ENCODE measurements around the gene MYL6B.

MYL6B gene

DNA sequence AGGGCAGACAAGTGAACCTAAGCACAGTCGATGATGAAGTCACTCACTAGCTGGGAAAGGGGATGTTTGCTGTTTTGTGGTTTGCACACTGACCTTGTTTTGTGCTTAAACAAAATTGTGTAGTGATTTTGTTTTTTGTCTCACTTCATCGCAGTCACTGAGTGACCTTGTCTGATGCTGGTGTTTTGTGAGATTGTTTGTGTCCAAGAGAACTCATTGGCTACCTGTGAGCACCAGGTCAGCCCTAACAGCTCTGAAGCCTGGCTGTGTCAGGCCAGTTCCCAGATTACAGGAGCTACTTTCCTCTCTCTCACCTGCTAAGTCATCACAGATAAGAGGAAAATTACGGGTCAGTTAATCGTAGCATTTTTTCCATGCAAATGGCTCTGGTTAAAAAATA, 28.3 kb upstream of the MYL6B start:
- no peak for DNase-seq

DNA sequence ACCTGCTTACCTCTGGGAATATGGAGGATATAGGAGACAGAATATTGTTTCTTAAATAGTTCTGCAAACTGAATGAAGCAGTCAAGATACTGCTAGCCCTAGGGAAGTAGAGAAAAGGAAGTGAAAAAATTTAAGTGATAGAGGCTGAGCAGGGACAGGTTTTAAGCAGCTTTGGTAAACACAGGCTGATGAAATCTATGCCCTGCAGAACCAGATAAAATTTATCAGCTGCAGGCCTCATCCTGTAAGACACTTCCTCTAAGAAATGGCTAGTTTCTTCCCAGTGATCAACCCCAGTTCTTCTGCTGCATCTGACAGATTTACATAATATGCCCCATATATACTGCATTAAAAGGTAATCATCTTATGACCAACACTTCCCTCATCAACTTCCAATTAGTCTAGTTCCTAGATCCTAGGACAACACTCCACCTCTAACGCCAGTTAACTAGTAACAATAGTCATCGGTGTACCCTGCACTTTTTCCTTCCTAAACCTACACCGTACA, 25.6 kb upstream of the MYL6B start:
- DNase-seq, result no peak

DNA sequence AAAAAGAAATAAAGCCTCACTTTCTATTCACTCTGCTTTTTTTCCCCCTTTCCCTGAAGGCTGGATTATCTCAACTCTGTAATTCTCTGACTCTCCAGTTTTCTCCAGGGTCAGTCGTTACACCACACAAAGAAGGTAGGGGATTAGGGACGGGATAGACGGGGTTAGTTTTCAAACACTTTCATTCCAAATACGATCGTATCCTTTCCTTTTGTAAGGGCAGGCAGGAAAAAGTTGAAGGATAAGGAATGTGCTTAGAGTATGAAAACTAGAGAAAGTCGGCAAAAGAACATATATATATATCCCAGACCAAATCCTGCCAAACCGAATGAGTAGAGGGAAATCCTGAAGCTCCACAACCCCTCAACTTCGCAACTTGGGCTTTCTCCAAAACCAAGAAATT, 24.9 kb upstream of the MYL6B start:
- no peak for DNase-seq

DNA sequence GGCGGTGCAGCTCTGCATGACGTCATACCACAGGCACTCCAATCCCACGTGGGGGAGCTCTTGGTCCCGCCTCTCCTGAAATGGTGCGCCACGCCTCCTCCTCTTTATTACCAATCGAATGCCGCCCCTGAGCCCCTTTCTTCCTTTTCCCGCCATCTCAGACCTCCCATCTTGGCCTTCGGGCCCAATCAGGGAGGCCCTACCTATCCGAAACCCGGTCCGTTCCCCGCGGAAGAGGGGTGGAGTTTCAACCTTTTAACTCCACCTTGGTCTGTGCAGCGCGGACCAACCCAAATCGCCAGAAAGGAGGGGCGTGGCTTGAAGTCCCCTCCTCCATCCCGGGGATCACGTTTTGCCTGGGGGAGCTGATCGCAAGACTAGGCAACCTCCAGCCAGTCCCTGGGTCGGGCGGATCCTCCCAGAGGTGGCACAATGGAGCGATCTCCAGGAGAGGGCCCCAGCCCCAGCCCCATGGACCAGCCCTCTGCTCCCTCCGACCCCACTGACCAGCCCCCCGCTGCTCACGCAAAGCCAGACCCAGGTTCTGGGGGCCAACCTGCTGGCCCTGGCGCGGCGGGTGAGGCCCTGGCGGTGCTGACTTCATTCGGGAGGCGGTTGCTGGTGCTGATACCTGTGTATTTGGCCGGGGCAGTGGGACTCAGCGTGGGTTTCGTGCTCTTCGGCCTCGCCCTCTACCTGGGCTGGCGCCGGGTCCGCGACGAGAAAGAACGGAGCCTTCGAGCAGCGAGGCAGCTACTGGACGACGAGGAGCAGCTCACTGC, 24.3 kb upstream of the MYL6B start, which contains the start of gene ESYT1:
ESYT1 (plus strand) TSS at position 380 of the 782 bp plus-strand sequence; CDS start at position 433, 53 bp downstream.
- DNase-seq, result peak; percentile 97 to 100

DNA sequence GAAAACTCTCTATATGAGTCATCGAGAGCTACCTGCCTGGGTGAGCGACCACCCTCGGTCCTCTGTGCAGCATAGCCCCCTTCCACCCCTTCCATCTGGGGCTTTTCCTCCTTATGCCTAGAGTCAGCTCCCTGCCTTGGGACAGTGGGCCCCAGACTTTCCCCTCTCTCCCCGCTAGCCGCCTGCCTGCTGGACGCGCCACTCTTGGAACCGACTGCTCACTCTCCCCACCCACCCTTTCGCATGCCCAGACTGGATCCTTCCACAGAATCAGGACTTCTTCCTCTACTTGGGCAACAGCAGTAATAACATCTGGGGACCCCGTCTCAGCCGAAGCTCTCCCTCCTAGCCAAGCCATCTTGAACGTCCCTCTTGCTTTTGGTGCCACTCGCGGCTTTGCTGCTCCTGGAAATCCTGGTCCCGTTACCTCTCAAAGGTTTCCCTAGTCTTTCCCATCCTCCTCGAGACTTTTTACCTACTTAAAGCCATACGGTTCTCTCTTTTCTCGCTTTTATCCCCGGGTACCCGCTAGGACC, 23.6 kb upstream of the MYL6B start:
- peak in 1 of 2 experiments; percentile 37 for DNase-seq

DNA sequence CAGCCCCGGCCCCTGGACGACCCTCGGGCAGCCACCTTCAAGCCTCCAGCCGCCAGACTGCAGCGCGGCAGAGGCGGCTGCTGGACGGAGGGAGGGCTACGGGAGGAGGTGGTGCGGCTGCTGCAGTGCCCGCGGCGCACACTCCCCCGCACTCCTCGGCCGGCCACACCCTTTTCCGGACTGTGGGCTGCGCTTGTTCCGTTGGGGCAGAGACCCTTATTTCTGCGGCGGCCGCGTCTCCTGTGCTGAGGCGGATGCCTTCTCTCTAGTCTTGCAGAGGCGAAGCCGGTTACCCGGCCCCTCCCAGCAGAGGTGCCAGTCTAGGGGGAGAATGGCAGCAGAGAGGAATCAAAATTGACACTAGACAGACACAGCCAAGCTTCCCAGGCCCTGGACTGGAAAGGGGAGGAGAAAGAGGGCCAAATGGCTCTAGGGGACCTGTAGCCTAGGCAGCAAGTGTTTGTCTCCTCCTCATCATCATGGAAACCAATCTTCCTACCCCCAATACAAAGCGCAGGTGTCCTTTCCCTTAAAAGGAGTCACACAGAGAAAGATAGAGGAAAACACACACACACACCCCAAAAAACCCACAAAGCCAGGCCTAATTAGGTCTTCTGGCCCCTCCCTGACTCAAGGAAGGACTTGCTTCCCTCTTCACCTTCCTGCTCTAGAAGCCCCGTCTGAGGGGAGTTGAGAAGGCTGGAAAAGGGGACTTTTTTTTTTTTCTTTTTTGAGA, 23.0 kb upstream of the MYL6B start:
- peak in 1 of 2 experiments; percentile 26 for DNase-seq

DNA sequence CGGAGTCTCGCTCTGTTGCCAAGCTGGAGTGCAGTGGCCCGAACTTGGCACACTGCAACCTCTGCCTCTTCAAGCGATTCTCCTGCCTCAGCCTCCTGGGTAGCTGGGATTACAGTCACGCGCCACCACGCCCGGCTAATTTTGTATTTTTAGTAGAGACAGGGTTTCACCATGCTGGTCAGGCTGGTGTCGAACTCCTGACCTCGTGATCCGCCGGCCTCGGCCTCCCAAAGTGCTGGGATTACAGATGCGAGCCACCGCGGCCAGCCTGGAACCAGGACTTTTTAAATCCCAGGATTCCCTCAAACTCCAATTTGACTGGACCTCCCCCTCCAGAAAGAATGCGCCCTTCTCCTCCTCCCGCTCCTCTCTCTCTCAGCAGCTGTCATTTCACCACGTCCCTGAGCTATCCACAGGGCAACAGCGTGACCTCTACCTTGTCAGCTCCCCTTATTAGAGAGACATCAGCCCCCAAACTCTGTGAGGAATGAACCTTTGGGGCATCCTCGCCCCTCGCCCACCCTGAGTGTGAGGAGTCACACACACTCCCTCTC, 22.4 kb upstream of the MYL6B start:
- no peak for DNase-seq

DNA sequence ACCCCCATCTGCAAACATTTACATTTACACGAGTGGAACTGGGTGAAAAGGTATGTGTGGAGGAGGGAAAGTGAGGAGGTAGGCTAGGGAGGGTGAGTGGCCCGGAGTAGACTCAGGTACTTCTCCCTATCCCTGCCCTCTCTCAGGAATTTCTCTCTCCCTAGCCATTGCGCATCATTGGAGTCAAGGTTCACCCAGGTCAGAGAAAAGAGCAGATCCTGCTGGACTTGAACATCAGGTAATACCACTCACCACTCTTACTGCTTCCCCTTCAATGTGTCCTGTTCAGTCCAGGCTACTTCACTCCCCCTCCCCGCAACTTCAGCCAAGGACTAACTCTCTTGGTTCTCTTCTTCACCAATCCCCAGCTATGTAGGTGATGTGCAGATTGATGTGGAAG, 21.5 kb upstream of the MYL6B start:
- no peak for DNase-seq

DNA sequence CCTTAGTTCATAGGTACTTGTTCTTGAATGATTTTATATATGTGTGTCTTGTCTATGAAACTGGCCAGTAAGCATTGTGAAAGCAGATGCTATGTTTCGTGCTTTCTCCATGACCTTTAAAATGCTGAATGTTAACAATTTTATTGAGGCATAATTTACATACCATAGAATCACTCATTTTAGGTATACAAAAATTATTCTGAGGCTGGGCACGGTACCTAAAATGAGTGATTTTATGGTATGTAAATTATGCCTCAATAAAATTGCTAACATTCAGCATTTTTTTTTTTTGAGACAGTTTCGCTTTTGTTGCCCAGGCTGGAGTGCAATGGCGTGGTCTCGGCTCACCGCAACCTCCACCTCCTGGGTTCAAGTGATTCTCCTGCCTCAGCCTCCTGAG, 17.5 kb upstream of the MYL6B start:
- DNase-seq, result no peak

DNA sequence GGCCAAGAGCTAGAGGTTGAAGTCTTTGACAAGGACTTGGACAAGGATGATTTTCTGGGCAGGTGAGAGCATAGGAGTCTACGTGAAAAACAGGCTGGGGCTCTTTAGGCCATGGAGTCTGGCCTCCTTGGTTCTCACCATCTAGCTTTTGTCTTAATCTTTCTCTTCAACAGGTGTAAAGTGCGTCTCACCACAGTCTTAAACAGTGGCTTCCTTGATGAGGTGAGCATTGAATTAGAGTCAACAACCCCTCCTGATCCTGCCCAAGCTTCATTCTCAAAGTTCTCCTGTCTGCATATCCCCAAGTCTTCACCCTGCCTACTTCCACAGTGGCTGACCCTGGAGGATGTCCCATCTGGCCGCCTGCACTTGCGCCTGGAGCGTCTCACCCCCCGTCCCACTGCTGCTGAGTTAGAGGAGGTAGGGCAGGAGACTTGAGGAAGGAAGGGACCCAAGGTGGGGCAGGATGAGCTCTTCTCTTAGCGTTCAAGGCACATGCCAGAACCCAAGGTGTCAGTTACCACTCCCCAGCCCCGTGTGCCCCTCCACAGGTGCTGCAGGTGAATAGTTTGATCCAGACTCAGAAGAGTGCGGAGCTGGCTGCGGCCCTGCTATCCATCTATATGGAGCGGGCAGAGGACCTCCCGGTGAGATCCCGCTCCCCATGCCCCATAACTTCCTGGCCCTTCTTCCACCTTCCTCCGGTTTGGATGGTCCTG, 14.4 kb upstream of the MYL6B start:
- no peak for DNase-seq

DNA sequence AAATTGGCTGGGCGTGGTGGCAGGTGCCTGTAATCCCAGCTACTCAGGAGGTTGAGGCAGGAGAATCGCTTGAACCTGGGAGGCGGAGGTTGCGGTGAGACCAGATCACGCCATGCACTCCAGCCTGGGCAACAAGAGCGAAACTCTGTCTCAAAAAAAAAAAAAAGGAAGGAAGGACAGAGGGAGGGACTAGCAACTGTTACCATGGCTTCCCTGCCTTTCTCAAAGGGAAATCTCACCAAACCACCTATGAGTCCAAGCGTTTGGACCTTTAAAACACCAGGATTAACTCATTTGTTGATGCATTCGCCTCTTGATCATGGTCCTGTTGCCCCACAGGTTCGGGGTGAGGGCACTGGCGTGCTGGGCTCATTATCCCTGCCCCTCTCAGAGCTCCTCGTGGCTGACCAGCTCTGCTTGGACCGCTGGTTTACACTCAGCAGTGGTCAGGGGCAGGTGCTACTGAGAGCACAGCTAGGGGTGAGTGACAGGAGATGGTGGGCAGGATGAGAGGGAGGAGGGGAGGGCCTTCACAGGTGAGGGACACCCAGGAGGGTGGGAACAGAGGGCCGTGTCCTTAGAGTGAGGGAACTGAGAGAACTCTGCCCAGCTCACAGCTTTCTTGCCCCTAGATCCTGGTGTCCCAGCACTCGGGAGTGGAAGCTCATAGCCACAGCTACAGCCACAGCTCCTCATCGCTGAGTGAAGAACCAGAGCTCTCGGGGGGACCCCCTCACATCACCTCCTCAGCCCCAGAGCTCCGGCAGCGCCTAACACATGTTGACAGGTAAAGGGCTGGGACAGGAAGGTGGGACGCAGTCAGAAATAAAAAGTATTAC, 10.2 kb upstream of the MYL6B start:
- no peak for DNase-seq

DNA sequence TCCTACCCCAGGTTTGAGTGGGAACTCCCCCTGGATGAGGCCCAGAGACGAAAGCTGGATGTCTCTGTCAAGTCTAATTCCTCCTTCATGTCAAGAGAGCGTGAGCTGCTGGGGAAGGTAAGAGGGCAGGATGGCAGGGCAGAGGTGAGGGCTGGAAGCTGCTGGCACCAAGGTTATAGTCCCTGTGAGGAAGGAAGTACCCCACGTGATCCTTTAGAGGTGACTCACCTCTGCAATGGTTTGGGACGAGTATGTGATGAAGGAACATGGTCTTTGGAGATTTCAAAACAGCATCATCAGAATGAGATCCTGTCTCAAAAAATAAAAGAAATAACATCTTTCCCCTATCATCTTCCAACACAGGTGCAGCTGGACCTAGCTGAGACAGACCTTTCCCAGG, 9.2 kb upstream of the MYL6B start:
- no peak for DNase-seq

DNA sequence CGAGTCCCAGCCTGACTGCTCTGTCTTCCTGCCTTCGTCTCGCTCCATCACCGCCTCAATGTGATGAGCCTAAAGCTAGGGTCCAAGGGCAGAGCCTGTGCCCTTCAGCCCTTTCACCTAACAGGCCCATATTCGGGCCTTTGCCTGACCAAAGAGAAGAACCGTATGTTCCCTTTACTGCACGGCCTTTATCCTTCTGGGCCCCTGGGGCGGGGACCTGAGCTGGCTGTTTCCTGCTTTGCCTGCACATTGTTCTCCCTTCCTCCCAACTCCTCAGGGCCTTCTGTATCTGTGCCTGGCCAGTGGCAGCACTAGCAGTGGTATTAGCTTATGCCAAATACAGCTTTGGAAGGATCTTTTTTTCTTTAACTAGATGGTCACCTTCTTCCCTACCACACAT, 8.5 kb upstream of the MYL6B start:
- DNase-seq, result no peak

DNA sequence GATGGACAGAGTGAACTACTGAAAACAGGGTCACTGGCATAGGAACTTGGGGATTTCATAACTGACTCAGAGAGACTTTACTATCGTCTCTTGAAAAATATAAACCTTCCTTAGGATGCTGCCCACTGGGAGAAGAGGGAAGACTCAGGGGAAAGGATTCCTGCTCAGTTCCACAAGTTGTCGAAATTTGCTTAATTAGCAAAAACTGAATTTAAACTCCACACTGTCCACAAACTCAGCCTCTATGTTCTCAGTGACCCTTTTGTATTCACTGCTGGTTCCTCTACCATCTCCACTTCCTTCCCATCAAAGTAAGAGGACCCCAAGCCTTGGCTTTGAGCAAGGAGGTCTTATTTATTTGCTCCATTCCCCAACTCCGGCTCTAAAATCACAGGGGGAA, 7.2 kb upstream of the MYL6B start:
- no peak for DNase-seq

DNA sequence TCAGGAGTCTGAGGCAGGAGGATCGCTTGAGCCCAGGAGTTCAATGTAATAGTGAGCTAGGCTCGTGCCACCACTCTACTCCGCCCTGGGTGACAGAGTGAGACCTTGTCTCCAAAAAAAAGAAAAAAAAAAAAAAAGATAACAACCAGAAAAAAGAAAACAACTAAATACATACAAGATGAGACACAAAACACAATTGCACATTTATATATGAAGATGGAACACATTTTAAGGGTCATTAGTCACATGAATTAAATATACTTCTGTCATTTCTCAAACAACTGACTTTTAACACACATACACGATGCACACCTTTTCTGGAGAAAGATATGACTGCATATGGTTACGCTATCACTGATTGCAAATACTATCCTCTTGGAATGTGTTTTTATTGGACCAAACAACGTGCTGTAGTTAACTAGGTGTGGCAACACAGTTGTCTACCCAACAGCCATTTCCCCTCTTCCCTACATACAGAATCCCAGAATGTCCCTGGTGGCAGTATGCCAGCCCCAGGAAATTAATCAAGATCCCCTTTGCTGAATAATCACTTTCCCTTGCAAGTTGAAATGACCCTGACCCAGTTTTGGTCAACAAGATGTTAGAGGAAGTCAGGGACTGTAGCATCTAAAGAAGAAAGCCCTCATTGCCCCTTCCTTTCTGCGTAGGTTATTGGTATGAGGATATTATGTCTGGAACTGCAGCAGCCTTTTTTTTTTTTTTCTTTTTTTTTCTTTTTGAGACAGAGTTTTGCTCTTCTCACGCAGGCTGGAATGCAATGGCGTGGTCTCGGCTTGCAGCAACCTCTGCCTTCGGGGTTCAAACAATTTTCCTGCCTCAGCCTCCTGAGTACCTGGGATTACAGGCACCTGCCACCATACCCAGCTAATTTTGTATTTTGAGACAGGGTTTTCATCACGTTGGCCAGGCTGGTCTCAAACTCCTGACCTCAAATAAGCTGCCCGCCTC, 5.6 kb upstream of the MYL6B start:
- no peak for DNase-seq

DNA sequence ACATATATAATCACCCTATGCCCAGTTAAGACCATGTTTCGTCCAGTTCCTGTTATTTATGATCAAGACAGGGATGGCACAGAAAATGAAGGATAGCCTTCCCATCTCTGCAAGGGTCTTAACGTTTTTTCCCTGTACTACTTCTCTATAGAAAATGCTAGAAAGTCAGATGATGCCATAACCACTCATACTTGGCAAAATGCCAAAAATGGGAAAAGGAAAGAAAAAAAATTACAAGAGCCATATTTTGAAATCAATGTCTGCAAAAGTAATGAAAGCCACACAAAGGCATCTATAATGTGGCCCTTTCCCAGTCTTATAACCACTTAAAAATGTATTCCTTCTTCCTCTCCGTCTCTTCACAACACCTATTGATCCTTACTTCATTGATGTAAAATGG, 1.8 kb upstream of the MYL6B start:
- DNase-seq, result no peak

DNA sequence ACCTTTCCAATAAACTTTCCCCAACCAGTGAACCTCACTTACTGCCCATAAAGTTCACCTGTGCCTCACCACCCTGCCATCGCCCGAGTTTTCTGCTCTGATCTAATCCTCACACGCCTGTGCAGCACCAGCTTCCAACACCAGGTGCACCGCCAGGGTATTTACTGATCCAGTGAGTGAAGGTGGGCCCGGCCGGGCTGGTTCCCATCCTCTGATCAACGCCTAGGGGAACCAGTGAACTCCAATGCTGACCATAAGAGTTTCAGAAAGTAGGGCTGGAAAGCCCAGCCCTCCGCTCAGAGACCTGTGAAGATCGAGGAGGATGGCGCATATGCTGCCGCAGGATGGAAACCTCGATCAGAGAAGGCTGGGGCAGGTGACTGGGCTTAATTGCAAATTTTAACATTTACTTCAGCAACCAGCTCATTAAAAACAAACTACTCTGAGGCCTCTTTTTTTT, 685 bp upstream of the MYL6B start:
- DNase-seq, result peak; percentile 14 to 56

DNA sequence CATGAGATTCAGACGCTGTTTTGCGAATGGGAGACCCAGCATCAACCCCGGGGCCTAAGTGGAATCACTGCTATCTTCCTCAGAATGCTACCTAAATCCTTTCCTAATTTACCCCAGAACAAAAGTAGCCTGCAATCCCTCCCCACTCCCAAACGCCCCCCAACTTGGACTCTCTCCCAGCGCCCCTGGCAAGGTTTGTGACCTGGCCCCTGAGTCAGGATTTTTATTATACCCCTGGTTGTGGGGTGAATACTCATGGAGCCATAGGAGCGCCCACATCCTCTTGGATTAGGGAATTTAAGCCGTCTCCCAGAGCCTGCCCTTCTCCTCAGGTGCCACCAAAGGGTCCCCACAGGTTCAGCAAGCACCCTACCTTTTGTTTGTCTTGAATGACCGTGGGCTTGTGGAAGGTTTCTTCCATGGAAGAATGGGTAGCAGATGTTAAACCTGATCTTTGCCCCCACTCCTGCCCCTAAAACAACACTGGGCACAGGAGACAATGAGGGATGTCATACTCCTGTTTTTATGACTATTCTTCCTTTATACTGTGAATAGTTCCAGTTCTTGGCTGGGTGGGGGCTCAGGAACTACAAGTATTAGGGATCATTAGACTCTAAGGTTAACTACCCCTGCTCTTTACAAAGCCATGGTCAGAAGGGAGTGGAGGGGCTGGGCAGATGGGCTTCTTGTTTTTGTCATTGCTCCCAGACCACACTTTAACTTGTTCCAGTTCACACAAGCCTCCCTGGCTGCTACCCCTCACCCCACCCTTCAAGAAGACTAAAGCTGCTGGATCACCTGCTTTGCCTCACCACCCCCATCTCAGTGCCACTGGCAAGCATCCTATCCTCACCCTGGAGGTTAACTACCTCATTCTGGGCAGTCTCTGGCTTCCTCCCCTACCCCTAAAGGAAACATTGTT, 630 bp downstream of the MYL6B start:
- DNase-seq, result no peak

DNA sequence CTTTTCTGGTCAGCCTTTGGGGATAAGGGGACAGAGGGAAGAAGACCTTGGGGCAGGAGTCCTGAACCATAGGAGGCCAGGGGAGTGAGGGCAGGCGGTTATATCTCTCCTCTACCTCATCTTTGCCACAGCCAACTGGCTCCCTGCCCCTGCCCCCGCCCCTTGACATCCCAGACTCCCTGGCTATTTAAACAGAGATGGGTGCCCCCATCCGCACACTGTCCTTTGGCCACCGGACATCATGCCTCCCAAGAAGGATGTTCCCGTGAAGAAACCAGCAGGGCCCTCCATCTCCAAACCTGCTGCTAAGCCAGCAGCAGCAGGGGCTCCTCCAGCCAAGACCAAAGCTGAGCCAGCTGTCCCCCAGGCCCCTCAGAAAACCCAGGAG, 1.3 kb downstream of the MYL6B start:
- no peak for DNase-seq
